ACHN (cell line): Measurements from ENCODE around the gene SVIL.
"Not testable (repeated sequence)": the region's sequence is repeated elsewhere in the genome, so short reads cannot be mapped to it uniquely, and the experiment has no call there.

Experiments
- DNase-seq: peaks from one replicate; pipeline ENCODE4 v3.0.0-alpha.2; 2015
- in situ Hi-C: cut with HindIII; loops from 2 replicates; pipeline ENCODE4 v1.10.0; 2017; ENCODE audit warnings: low sequenced_read_pairs, low pct_ligation_motif_present, low pct_unique_long_range_greater_than_20kb

Gene SVIL

GRCh38 chr10:29535778-29536453 is 98.9 kb downstream of the SVIL start:
- DNase-seq, result no peak
- in situ Hi-C loops, result no loop called here

DNA sequence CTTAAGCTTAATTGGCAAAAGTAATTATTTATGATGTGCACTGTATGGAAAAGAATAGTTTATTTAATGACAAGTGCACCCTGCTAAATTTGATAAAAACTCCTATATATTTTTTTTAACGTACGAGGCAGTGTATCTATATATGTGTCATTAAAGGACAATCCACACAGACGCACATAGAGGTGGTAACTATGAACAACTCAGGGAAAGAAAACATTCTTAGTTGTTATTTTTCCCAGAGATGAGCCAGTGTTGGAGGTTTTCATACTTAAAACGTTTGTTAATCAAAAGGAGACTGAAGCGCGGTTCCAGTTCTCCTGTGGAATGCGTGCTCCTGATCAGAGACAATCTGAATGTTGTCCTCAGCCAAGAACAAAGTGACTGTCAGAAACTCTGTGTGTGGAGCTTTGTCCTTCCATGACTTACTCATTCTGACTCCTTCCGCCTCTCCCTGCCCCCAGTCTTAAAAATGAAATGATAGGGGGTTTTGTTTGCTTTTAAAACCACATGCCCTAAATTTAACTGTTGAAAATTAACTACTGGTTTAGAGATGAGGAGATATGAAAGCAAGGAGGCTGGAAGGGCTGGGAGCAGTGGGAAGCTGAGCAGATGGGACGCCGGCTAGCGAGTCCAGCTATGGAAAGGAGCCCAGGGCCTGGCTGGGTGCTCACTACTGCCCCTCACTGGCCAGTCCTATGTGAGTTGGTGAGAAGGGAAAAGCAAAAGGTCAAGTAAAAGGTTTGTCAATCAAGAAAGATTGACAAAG is 99.6 kb downstream of the SVIL start:
- DNase-seq, result peak; percentile 79
- in situ Hi-C loops, result no loop called here

GRCh38 chr10:29534590-29534989 is 100.2 kb downstream of the SVIL start:
- no peak for DNase-seq
- in situ Hi-C loops, result no loop called here

- DNase-seq, result no peak
- in situ Hi-C loops, result no loop called here
These were observed 101.0 kb downstream of the SVIL start for GRCh38 chr10:29533696-29534285.

DNA sequence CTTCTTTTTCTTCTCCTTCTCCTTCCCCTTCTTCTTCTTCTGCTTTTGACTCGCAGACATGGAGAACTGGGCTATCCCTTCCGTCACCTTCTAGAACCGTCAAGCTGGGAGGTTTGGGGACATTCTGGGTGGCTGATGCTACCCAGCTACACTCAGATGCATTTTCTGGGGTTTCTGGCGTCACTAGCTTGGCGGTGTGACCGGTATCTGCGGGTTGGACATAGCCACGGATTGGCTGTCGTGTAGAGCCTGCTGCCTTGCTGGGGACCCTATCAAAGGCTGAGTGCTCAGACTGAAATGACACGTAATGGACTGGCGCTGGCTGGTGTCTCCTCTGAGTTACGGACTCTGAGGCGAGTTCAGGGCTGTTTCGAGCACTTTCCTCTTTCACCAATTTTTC is 101.7 kb downstream of the SVIL start:
- in situ Hi-C loops, result no loop called here
- DNase-seq, result no peak

DNA sequence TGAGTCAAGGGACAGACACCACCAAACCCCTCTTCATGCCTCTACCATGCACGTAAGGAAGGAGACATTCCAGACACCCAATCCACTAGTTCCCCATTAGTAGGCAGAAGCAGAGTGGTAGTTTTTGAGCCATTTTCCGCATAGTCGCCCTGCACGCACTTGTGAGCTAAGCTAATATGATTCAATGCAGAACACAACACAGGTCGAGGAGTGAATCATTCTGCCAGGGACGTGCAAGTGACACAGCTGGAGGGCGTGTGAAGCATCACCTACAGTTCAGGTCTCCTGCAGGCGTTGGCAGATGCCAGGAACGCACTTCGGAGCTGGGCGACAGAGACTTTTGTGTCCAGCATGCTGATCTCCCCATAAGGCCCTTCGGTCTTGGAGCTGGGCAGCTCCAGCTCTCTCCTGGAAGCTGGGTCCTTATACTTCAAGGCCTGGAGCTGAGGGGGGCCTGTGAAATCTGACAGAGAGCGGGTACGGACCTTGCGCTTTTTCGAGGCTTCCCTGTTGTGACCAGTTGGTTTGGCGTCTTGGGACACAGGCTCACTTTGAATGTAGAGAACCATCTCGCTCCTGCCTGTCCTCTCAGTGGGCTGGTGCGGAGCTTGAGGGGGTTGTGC is 102.4 kb downstream of the SVIL start:
- in situ Hi-C loops, result no loop called here

GRCh38 chr10:29530112-29530976 is 104.4 kb downstream of the SVIL start:
- in situ Hi-C loops, result no loop called here
- no peak for DNase-seq

More for the DNA sequence above, 102.4 kb downstream of the SVIL start:
- DNase-seq, result no peak

- no peak for DNase-seq
- in situ Hi-C loops, result no loop called here
These were observed 105.6 kb downstream of the SVIL start for GRCh38 chr10:29529146-29529545.

- in situ Hi-C loops, result no loop called here
- DNase-seq, result no peak
These were observed 109.0 kb downstream of the SVIL start for GRCh38 chr10:29525762-29526161.

- in situ Hi-C loops, result no loop called here
- DNase-seq, result no peak
These were observed 110.1 kb downstream of the SVIL start for GRCh38 chr10:29524720-29525119.

DNA sequence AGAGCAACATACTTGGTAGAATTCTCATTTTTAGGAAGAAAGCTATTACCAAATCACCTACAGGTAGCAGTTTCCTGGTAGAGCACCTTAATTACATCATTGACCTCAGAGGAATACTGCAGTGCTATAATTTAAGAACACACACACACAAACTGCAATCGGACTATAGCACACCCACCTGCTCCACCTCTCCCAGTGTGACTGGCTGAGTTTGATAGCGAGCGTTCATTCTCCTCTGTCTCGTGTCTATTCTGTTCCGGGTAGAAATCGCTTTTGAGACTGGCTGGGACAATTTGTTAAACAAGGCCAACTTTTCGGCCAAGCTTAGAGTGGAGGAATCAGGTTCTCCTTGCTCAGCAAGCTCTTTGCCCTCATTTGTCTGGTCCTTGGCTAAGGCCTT is 110.5 kb downstream of the SVIL start:
- in situ Hi-C loops, result no loop called here
- no peak for DNase-seq

GRCh38 chr10:29522918-29523317 is 111.9 kb downstream of the SVIL start:
- in situ Hi-C loops, result no loop called here

GRCh38 chr10:29522061-29522855 is 112.5 kb downstream of the SVIL start:
- no peak for DNase-seq
- in situ Hi-C loops, result no loop called here

More at GRCh38 chr10:29522918-29523317, 111.9 kb downstream of the SVIL start:
- no peak for DNase-seq

DNA sequence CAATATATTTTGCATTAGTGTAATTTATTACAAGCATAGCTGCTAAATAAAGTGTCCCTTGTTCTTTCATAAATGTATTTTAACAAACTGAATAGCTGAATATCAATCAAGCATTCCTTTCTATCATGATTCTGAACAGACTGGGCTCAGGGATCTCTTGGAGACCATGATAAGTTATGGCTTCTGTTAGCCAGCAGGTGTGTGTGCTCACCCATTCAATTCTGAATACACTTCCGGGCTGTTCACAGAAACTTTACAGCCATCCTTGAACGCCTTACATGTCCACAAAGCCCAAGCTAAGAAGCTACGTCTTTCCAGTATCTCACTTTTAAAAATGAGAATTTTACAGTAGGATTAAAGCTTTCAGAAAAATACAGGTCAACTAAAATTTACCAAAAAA is 115.1 kb downstream of the SVIL start:
- in situ Hi-C loops, result no loop called here
- DNase-seq, result no peak

- in situ Hi-C loops, result no loop called here
- peak; percentile 36 for DNase-seq
These were observed 117.3 kb downstream of the SVIL start for GRCh38 chr10:29517352-29517923.

DNA sequence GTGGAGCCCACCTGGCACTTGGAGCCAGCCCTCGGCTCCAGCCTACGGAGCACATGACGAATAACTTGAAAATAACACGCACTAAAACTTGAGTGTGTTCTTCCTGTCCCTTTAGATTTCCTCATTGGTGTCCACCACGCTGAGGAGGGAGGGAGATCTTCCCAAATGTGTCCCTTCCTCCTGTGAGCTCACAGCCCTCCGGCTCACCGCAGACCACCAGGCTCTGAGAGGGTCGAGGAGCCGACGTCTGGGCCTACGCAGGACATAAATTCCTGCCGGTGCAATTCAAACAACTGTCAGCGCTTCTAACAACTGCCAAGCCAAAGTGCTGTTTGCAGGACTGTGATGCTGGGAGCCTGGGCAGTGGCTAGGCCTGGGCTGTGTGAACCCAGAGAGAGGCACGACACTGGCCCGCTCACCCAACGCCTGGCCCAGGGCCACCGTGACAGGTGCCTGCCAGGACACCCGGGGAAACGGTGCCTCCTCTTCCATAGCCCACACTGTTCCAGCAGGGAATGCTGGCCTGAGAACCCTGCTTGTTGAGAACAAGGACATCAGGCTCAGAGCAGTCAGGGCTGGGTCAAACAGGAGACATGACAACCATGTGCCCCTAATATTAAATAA is 118.3 kb downstream of the SVIL start:
- in situ Hi-C loops, DNase-seq: not testable (repeated sequence)

GRCh38 chr10:29515879-29516278 is 118.9 kb downstream of the SVIL start:
- DNase-seq, in situ Hi-C loops: not testable (repeated sequence)
